GM12891 (cell line): ENCODE measurements around the gene GABBR2.

ENCODE experiments used
- POLR2A ChIP-seq: IDR thresholded peaks from 2 replicates; pipeline ENCODE4 v1.6.1; 2011; ENCODE audit warnings: low read depth, low read length, control low read depth
- POLR2AphosphoS5 ChIP-seq: IDR thresholded peaks from 2 replicates; pipeline ENCODE4 v1.6.1; 2011; ENCODE audit warnings: low read depth, low read length, control low read depth
- POU2F2 ChIP-seq: IDR thresholded peaks from 2 replicates; pipeline ENCODE4 v1.6.1; 2011; ENCODE audit warnings: low read depth, mild to moderate bottlenecking, control low read depth, low read length, moderate library complexity
- TAF1 ChIP-seq: IDR thresholded peaks from 2 replicates; pipeline ENCODE4 v1.6.1; 2011; ENCODE audit warnings: low read depth, low read length, control low read depth

GRCh38 chr9:98444601-98445000, 264.1 kb downstream of the GABBR2 start:
- no peak for TF ChIP-seq POLR2A
- no peak for TF ChIP-seq POLR2AphosphoS5
- no peak for TF ChIP-seq TAF1
- no peak for TF ChIP-seq POU2F2
